ENCODE results near the gene MOK.

The MOK gene

DNA sequence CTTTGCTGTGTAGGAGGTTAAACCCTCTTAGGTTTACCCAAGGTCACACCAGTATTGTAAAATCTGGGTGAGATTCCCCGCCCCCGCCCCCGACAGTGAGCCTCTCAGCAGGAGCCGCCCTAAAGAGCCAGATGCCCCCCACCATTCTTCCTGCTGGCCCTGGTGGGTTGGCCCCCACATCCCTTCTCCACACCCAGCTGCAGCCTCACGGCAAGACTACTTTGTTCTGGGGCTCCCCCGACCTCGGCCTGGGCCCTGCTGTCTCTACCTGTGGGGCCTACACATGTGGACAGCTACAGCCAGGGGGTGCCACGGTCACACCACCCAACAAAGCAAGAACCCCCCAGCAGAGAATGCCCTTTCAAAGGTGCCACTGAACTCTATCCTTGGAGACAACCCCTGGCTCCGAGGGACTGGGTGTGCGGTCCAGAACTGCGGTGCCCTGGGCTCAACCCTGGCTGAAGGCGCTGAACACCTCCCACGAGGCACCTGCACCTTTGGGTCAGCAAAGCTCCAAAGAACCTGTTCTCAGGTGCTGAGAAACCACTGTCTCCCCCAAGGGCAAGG, 82.9 kb downstream of the MOK start:
- H3K27me3 ChIP-seq (ENCODE audit: insufficient read depth, insufficient read length), result no peaks in the 10 kb centered on the region
- peaks cover 7% of the 10 kb centered on the region for H3K4me1 ChIP-seq (ENCODE audit: insufficient read depth, insufficient read length)
- no peak overlapping the region for H3K4me3 ChIP-seq (ENCODE audit: insufficient read length, low read depth)
- no peak for TF ChIP-seq YY1 (IDR thresholded peaks at IDR 0.05; ENCODE audit: insufficient read depth, insufficient read length)
- TF ChIP-seq SUZ12 (IDR thresholded peaks at IDR 0.05; ENCODE audit: extremely low read depth, insufficient read depth, insufficient read length), result no peak
- TF ChIP-seq ZNF274 (IDR thresholded peaks at IDR 0.05; ENCODE audit: low read depth, low read length), result no peak
- H3K9ac ChIP-seq (ENCODE audit: insufficient read length, low read depth), result no peak overlapping the region
- no peaks in the 10 kb centered on the region for H3K9me3 ChIP-seq (ENCODE audit: insufficient read depth, low read length)
- no peak for DNase-seq (ENCODE audit: low read depth, low spot score)
- H3K36me3 ChIP-seq (ENCODE audit: insufficient read depth, insufficient read length, low read length), result peaks cover 38% of the 10 kb centered on the region

DNA sequence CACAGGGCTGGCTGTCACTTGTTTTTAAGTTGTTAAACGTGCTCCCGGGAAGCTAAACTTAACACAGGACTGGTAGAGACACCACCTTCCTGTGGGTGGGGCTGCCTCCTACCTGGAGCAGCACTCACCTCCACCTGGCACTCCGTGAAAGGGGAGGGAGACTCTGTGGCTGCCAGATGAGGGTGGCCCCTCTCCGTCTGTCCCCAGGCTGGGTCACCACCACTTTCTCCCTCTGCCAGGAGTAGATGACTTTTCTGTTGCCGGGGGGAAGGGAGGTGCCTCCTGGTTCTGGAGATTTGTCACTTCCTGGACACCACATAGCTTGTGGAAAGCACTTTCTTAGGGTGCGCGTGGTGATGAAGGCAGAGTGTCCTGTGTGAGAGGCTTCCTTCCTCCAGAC, 83.9 kb downstream of the MOK start:
- no peak for DNase-seq (ENCODE audit: low read depth, low spot score)
- H3K4me3 ChIP-seq (ENCODE audit: insufficient read length, low read depth), result no peak overlapping the region
- no peak for TF ChIP-seq YY1 (IDR thresholded peaks at IDR 0.05; ENCODE audit: insufficient read depth, insufficient read length)
- H3K9ac ChIP-seq (ENCODE audit: insufficient read length, low read depth), result no peak overlapping the region
- peaks cover 38% of the 10 kb centered on the region for H3K36me3 ChIP-seq (ENCODE audit: insufficient read depth, insufficient read length, low read length)
- H3K9me3 ChIP-seq (ENCODE audit: insufficient read depth, low read length), result no peaks in the 10 kb centered on the region
- H3K27me3 ChIP-seq (ENCODE audit: insufficient read depth, insufficient read length), result no peaks in the 10 kb centered on the region
- peaks cover 5% of the 10 kb centered on the region for H3K4me1 ChIP-seq (ENCODE audit: insufficient read depth, insufficient read length)

DNA sequence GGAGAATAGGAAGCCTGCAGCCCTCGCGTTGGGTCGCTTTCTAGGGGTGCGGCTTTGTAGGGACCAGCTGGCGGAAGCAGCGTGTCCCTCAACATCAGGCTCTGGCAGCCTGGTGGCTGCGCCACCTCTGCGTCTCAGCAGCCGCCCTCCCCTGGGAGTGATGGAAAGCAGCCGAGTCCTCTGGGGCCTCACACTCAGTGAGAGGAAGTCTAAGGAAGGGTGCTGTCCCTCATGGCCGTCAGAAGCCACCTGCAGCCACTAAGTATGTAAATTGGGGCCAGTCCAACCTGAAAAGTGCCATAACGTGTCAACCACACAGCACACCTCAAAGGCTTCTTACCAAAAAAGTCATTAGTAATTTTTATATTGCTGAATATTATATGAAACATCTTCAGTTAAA, 84.9 kb downstream of the MOK start:
- no peak overlapping the region for H3K9ac ChIP-seq (ENCODE audit: insufficient read length, low read depth)
- TF ChIP-seq YY1 (IDR thresholded peaks at IDR 0.05; ENCODE audit: insufficient read depth, insufficient read length) (no peak), ZNF274 (IDR thresholded peaks at IDR 0.05; ENCODE audit: low read depth, low read length) (no peak), SUZ12 (IDR thresholded peaks at IDR 0.05; ENCODE audit: extremely low read depth, insufficient read depth, insufficient read length) (no peak)
- H3K27me3 ChIP-seq (ENCODE audit: insufficient read depth, insufficient read length), result no peaks in the 10 kb centered on the region
- peaks cover 38% of the 10 kb centered on the region for H3K36me3 ChIP-seq (ENCODE audit: insufficient read depth, insufficient read length, low read length)
- H3K4me1 ChIP-seq (ENCODE audit: insufficient read depth, insufficient read length), result peaks cover 5% of the 10 kb centered on the region
- H3K4me3 ChIP-seq (ENCODE audit: insufficient read length, low read depth), result no peak overlapping the region
- no peak for DNase-seq (ENCODE audit: low read depth, low spot score)
- H3K9me3 ChIP-seq (ENCODE audit: insufficient read depth, low read length), result no peaks in the 10 kb centered on the region

DNA sequence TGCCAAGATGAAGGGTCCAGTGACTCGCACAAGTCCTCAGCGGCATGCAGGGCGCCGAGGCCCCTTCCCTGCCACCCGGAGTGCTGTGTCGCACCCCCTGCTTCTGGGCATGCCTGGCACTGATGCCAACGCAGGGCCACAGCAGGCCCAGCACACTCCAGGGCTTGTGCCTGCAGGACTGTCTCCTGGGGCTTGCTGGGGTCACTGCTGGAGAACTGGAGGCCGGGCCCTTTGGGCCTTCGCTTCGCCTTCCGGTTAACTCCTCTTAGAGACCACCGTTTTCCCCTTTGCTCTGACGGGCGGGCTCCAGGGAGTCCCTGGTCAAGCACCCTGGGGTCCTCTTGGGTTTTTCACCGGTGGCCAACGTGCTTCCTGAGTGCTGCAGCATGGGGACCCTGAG, 85.6 kb downstream of the MOK start:
- Histone ChIP-seq H3K4me1 (ENCODE audit: insufficient read depth, insufficient read length) (peaks cover 5% of the 10 kb centered on the region), H3K4me3 (ENCODE audit: insufficient read length, low read depth) (no peak overlapping the region), H3K27me3 (ENCODE audit: insufficient read depth, insufficient read length) (no peaks in the 10 kb centered on the region), H3K9me3 (ENCODE audit: insufficient read depth, low read length) (no peaks in the 10 kb centered on the region), H3K9ac (ENCODE audit: insufficient read length, low read depth) (no peak overlapping the region), H3K36me3 (ENCODE audit: insufficient read depth, insufficient read length, low read length) (peaks cover 38% of the 10 kb centered on the region)
- no peak for TF ChIP-seq SUZ12 (IDR thresholded peaks at IDR 0.05; ENCODE audit: extremely low read depth, insufficient read depth, insufficient read length)
- TF ChIP-seq ZNF274 (IDR thresholded peaks at IDR 0.05; ENCODE audit: low read depth, low read length), result no peak
- no peak for TF ChIP-seq YY1 (IDR thresholded peaks at IDR 0.05; ENCODE audit: insufficient read depth, insufficient read length)
- no peak for DNase-seq (ENCODE audit: low read depth, low spot score)

DNA sequence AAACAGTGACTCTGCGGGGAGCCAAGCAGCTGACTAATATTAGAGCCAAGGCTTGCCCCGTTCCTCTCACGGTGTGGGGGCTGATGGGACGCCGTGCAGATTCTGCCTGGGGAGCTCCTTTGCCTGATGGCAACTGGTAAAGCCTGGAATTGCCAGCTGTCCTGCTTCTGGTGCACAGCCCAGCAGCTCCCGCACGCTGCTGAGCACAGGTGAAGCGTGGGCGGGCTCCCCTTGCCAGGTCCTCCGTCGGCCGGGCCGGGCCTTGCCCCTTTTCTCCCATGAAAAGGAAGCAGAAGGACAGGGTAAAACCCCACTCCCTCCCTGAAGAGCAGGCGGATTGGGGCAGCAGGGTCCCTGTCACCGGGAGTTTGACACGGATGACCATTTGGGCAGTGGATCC, 86.3 kb downstream of the MOK start:
- H3K9ac ChIP-seq (ENCODE audit: insufficient read length, low read depth), result no peak overlapping the region
- no peak for DNase-seq (ENCODE audit: low read depth, low spot score)
- H3K36me3 ChIP-seq (ENCODE audit: insufficient read depth, insufficient read length, low read length), result peaks cover 40% of the 10 kb centered on the region
- H3K27me3 ChIP-seq (ENCODE audit: insufficient read depth, insufficient read length), result no peaks in the 10 kb centered on the region
- TF ChIP-seq SUZ12 (IDR thresholded peaks at IDR 0.05; ENCODE audit: extremely low read depth, insufficient read depth, insufficient read length) (no peak), YY1 (IDR thresholded peaks at IDR 0.05; ENCODE audit: insufficient read depth, insufficient read length) (no peak), ZNF274 (IDR thresholded peaks at IDR 0.05; ENCODE audit: low read depth, low read length) (no peak)
- no peak overlapping the region for H3K4me3 ChIP-seq (ENCODE audit: insufficient read length, low read depth)
- peaks cover 7% of the 10 kb centered on the region for H3K4me1 ChIP-seq (ENCODE audit: insufficient read depth, insufficient read length)
- H3K9me3 ChIP-seq (ENCODE audit: insufficient read depth, low read length), result no peaks in the 10 kb centered on the region

DNA sequence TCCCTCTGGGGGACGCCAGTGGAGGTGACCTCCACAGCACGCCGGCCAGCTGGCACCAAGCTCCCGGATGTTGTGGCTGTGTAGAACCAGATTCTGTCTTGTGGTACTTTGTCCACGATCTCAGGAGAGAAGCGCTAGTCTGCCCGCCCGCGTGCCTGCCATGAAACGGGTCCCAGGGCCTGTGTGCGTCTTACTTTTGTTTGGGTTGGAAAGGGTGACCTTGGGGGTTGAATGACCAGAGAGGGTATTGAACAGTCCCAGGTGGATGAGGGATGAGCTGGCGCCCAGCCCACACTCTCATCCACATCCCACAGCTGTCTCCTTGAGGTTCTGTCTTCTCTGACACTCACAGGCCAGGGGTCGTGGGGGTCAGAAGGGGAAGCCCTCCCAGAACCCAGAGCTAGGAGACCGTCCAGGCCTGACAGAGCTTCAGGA, 87.0 kb downstream of the MOK start:
- H3K36me3 ChIP-seq (ENCODE audit: insufficient read depth, insufficient read length, low read length), result peaks cover 36% of the 10 kb centered on the region
- H3K27me3 ChIP-seq (ENCODE audit: insufficient read depth, insufficient read length), result no peaks in the 10 kb centered on the region
- DNase-seq (ENCODE audit: low read depth, low spot score), result no peak
- no peak overlapping the region for H3K4me3 ChIP-seq (ENCODE audit: insufficient read length, low read depth)
- peaks cover 7% of the 10 kb centered on the region for H3K4me1 ChIP-seq (ENCODE audit: insufficient read depth, insufficient read length)
- no peak for TF ChIP-seq ZNF274 (IDR thresholded peaks at IDR 0.05; ENCODE audit: low read depth, low read length)
- no peak for TF ChIP-seq SUZ12 (IDR thresholded peaks at IDR 0.05; ENCODE audit: extremely low read depth, insufficient read depth, insufficient read length)
- no peak for TF ChIP-seq YY1 (IDR thresholded peaks at IDR 0.05; ENCODE audit: insufficient read depth, insufficient read length)
- H3K9me3 ChIP-seq (ENCODE audit: insufficient read depth, low read length), result no peaks in the 10 kb centered on the region
- no peak overlapping the region for H3K9ac ChIP-seq (ENCODE audit: insufficient read length, low read depth)

DNA sequence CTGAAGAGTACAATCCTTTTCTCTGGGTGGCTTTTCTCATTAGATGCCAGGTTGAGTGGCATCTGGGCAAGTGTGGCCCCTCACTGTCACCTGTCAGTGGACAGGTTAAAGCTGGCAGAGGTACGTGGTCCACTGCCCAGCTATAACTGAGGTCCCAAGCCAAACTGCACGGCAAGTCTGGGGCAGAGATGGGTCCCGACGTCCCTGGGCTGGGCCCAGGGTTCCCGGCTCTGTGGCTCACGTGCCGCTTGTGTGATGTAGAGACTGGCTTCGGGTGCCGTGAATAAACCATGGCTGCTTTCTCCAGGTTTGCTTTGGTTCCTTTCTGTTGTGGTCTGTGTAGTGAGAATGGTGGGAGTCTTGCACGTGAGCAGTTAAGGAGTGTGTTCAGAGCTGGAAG, 87.6 kb downstream of the MOK start:
- H3K9ac ChIP-seq (ENCODE audit: insufficient read length, low read depth), result no peak overlapping the region
- DNase-seq (ENCODE audit: low read depth, low spot score), result no peak
- peaks cover 38% of the 10 kb centered on the region for H3K36me3 ChIP-seq (ENCODE audit: insufficient read depth, insufficient read length, low read length)
- H3K27me3 ChIP-seq (ENCODE audit: insufficient read depth, insufficient read length), result no peaks in the 10 kb centered on the region
- TF ChIP-seq SUZ12 (IDR thresholded peaks at IDR 0.05; ENCODE audit: extremely low read depth, insufficient read depth, insufficient read length) (no peak), ZNF274 (IDR thresholded peaks at IDR 0.05; ENCODE audit: low read depth, low read length) (no peak), YY1 (IDR thresholded peaks at IDR 0.05; ENCODE audit: insufficient read depth, insufficient read length) (no peak)
- no peak overlapping the region for H3K4me3 ChIP-seq (ENCODE audit: insufficient read length, low read depth)
- H3K9me3 ChIP-seq (ENCODE audit: insufficient read depth, low read length), result no peaks in the 10 kb centered on the region
- H3K4me1 ChIP-seq (ENCODE audit: insufficient read depth, insufficient read length), result peaks cover 8% of the 10 kb centered on the region
